HepG2 (cell line): ENCODE measurements around the gene SPAG9. TPM values are rescaled to one million over a fixed set of nuclear protein-coding genes. Genes with fewer than 3 reads are reported as not detected.

Source experiments
- ATAC-seq: fragments of 200-7000 bp; cut with Tn5 transposase; 3 replicates; pipeline ENCODE4 v1.9.1; 2020; ENCODE audit warnings: mild to moderate bottlenecking, moderate library complexity
- BruUV-seq: library from RNA; stranded (reverse); fragments of 400-500 nt; replicated peaks from 2 replicates; lab custom pipeline; 2021; lab: Mats Ljungman, UMichigan
- CTCF ChIA-PET: fragments of 300-600 bp; formaldehyde crosslinking; extraction: SDS; loops from one replicate; lab custom pipeline; 2021; ENCODE audit warnings: low total read pairs, inconsistent platforms, low intra/inter-chr PET ratio; lab: Yijun Ruan, JAX
- POLR2A ChIA-PET: fragments of 350-600 bp; sonication (Branson Sonifier 250); formaldehyde crosslinking; loops from one replicate; lab custom pipeline; 2020; ENCODE audit warnings: antibody characterized with exemption, inconsistent platforms; lab: Yijun Ruan, JAX
- DNase-seq: peaks from one replicate; pipeline ENCODE4 v3.0.0-alpha.2; 2015; ENCODE audit warnings: low spot score
- FAIRE-seq: peaks from 3 replicates; lab custom pipeline; 2011; peaks lifted over from hg19 to GRCh38; lab: Jason Lieb, UNC
- H2AFZ ChIP-seq: one replicate; pipeline ENCODE4 v1.6.1; 2011; ENCODE audit warnings: low read length, inconsistent platforms
- H3K27ac ChIP-seq: fragments of 300-600 bp; 3 replicates; pipeline ENCODE4 v1.8.0; 2011; ENCODE audit warnings: mixed run types, mild to moderate bottlenecking, mixed read lengths, low read length, inconsistent platforms; ENCODE audit not compliant: insufficient read depth; ENCODE audit errors: extremely low read length
- H3K27me3 ChIP-seq, 2 experiments: fragments of 200-600 bp in 1 of 2; 2 replicates in 1 of 2; 3 replicates in 1 of 2; pipeline versions ENCODE4 v1.6.0 to v1.8.0; 2011; ENCODE audit warnings: low read length in 2 of 2, mild to moderate bottlenecking in 2 of 2, moderate library complexity in 2 of 2, inconsistent platforms in 1 of 2; ENCODE audit not compliant: insufficient read depth in 2 of 2, control insufficient read depth in 1 of 2
- H3K36me3 ChIP-seq, 2 experiments: fragments of 200-600 bp in 1 of 2; replicated peaks in 1 of 2; 2 replicates in 1 of 2; 3 replicates in 1 of 2; pipeline versions ENCODE4 v1.5.1 to v1.8.0; 2011; ENCODE audit warnings: low read length in 2 of 2, inconsistent platforms in 1 of 2; ENCODE audit not compliant: insufficient read depth in 2 of 2, control insufficient read depth in 1 of 2
- H3K4me1 ChIP-seq: 2 replicates; pipeline ENCODE4 v1.5.1; 2012; ENCODE audit warnings: low read length, inconsistent platforms; ENCODE audit not compliant: insufficient read depth
- H3K4me2 ChIP-seq: 2 replicates; pipeline ENCODE4 v1.6.0; 2011; ENCODE audit warnings: low read depth, low read length, inconsistent platforms
- H3K4me3 ChIP-seq, 3 experiments: fragments of 200-600 bp in 1 of 3; sonication (generic), shearing (Covaris generic) in 1 of 3; replicated peaks in 1 of 3; 2 replicates each; pipeline ENCODE4 v1.5.1; 2011 to 2016; ENCODE audit warnings: low read length in 3 of 3, inconsistent platforms in 2 of 3, low read depth in 2 of 3, mild to moderate bottlenecking in 2 of 3, control low read depth in 1 of 3, mixed read lengths in 1 of 3; ENCODE audit not compliant: insufficient read depth in 1 of 3
- H3K79me2 ChIP-seq: one replicate; pipeline ENCODE4 v1.6.1; 2011; ENCODE audit warnings: low read length, inconsistent platforms; ENCODE audit not compliant: insufficient read depth
- H3K9ac ChIP-seq: 2 replicates; pipeline ENCODE4 v1.6.0; 2011; ENCODE audit warnings: mild to moderate bottlenecking, low read depth, low read length, inconsistent platforms; ENCODE audit not compliant: insufficient read depth
- H3K9me3 ChIP-seq: 2 replicates; pipeline ENCODE4 v1.5.1; 2012; ENCODE audit warnings: mild to moderate bottlenecking, low read length
- H4K20me1 ChIP-seq: 2 replicates; pipeline ENCODE4 v1.6.0; 2011; ENCODE audit warnings: inconsistent platforms, mild to moderate bottlenecking, low read length, moderate library complexity; ENCODE audit not compliant: insufficient read depth
- SOX13 ChIP-seq, 3 experiments: fragments of 450-650 bp in 1 of 3; sonication (generic) in 1 of 3; formaldehyde crosslinking in 1 of 3; IDR thresholded peaks in 2 of 3; conservative IDR thresholded peaks in 1 of 3; 2 replicates each; pipeline versions ENCODE4 v1.5.0 to v1.6.1; 2016 to 2020; ENCODE audit warnings: antibody characterized with exemption in 1 of 3, mild to moderate bottlenecking in 1 of 3, missing compliant biosample characterization in 1 of 3, missing genetic modification reagents in 1 of 3, moderate library complexity in 1 of 3
- USF2 ChIP-seq, 2 experiments: sonication (generic) in 1 of 2; formaldehyde crosslinking in 1 of 2; IDR thresholded peaks; 2 replicates each; pipeline versions ENCODE4 v1.5.1 to v1.6.1; 2011 to 2020; ENCODE audit warnings: borderline replicate concordance in 1 of 2, low read depth in 1 of 2, low read length in 1 of 2, mild to moderate bottlenecking in 1 of 2, missing genetic modification reagents in 1 of 2, moderate library complexity in 1 of 2
- ZFP1 ChIP-seq: IDR thresholded peaks from 2 replicates; pipeline ENCODE4 v1.6.1; 2016
- WGBS: methylation state at CpG from one replicate; pipeline ENCODE4 v1.1.6; 2017; ENCODE audit warnings: low lambda C conversion rate; 5-methylcytosine and 5-hydroxymethylcytosine counted together
- in situ Hi-C: cut with HindIII; loops from 2 replicates; pipeline ENCODE4 v1.10.0; 2017; ENCODE audit warnings: low pct_unique_long_range_greater_than_20kb; ENCODE audit not compliant: extremely low pct_ligation_motif_present
- intact Hi-C: fragments of 100-400 bp; cut with micrococcal nuclease; formaldehyde crosslinking; loops from one replicate; pipeline ENCODE4 v1.10.0; 2022; ENCODE audit not compliant: unreplicated experiment
- polyA plus RNA-seq, 8 experiments: library from polyadenylated mRNA; depleted of rRNA in 3 of 8; stranded (reverse) in 7 of 8; unstranded in 1 of 8; fragments of >200 nt; fragmentation: Illumina TruSeq in 4 of 8; extraction: Trizol in 4 of 8; gene quantifications; 2 replicates each; pipeline versions ENCODE4 v1.2.1 to v1.2.3, GENCODE V29; 2011 to 2016; ENCODE audit warnings: low read depth in 4 of 8, missing spikeins in 1 of 8, mixed read lengths in 1 of 8; ENCODE audit not compliant: insufficient read depth in 1 of 8
- total RNA-seq, 5 experiments: library from RNA; depleted of rRNA; stranded (reverse); fragments of >200 nt; fragmentation: Illumina TruSeq; extraction: Trizol; gene quantifications; 2 replicates each; pipeline ENCODE4 v1.2.3, GENCODE V29; 2016; ENCODE audit warnings: low read depth in 1 of 5

The SPAG9 gene
- total and polyA plus RNA-seq, 2 of the 13 experiments (the other 11 are each of a cell fraction or from before 2014, with no cell fraction given) = 43.2 to 78.6 TPM

- no peak for TF ChIP-seq USF2 (IDR thresholded peaks at IDR 0.05; ENCODE audit: low read depth, low read length)
- no peak for TF ChIP-seq USF2 (CRISPR knock-in tag; IDR thresholded peaks at IDR 0.05; ENCODE audit: borderline replicate concordance)
These were observed 197.8 kb downstream of the SPAG9 start (continued) for GRCh38 chr17:50922721-50923405.

GRCh38 chr17:50922107-50922506 is 198.6 kb downstream of the SPAG9 start:
- no peak overlapping the region for H3K27ac ChIP-seq
- peak overlapping the region; percentile 61 for H3K4me2 ChIP-seq
- DNase-seq (no peak), ATAC-seq (no peak), FAIRE-seq (no peak)
- peaks cover 0 to 2% of the 10 kb centered on the region in 2 experiments; a peak in 1 of 5 replicates for H3K27me3 ChIP-seq
- no peaks in the 10 kb centered on the region for H4K20me1 ChIP-seq
- H2AFZ ChIP-seq = no peak overlapping the region
- in situ Hi-C loops = no loop called here
- no TSS peak for BruUV-seq
- intact Hi-C loops = no loop called here
- TF ChIP-seq SOX13 (IDR thresholded peaks at IDR 0.05) = no peak
- TF ChIP-seq SOX13 (CRISPR knock-in tag; conservative IDR thresholded peaks at IDR 0.05 in 1 of 2, IDR thresholded peaks at IDR 0.05 in 1 of 2) = peak in 1 of 2 experiments; percentile 59; a peak in 1 of 4 replicates
- TF ChIP-seq ZFP1 (CRISPR knock-in tag) = no peak
- H3K9ac ChIP-seq = no peak overlapping the region
- peaks cover 88% of the 10 kb centered on the region for H3K4me1 ChIP-seq
- H3K4me3 ChIP-seq = no peak overlapping the region
- H3K9me3 ChIP-seq = no peaks in the 10 kb centered on the region
- no peaks in the 10 kb centered on the region for H3K79me2 ChIP-seq
- H3K36me3 ChIP-seq = no peaks in the 10 kb centered on the region
- WGBS = 4% methylated on average over 2 of the region's 2 CpGs
- POLR2A ChIA-PET = interaction anchor here (0.6 to 11.0 kb wide), 4 partner anchors 15 to 259 kb away, joined by 5 to 177 read pairs (median 76); partner anchors contain the start of gene TOB1
- CTCF ChIA-PET = no interaction called here
